ENCODE data around the gene ZMYM2. TPM values are rescaled to one million over a fixed set of nuclear protein-coding genes. Genes with fewer than 3 reads are reported as not detected.
"Not testable (repeated sequence)": the region's sequence is repeated elsewhere in the genome, so short reads cannot be mapped to it uniquely, and the experiment has no call there.

Gene ZMYM2
- total and polyA plus RNA-seq, 10 of the 15 experiments (the other 5 are each of a cell fraction or from before 2014, with no cell fraction given): 9.5 to 60.4 (median 34.6) TPM

DNA sequence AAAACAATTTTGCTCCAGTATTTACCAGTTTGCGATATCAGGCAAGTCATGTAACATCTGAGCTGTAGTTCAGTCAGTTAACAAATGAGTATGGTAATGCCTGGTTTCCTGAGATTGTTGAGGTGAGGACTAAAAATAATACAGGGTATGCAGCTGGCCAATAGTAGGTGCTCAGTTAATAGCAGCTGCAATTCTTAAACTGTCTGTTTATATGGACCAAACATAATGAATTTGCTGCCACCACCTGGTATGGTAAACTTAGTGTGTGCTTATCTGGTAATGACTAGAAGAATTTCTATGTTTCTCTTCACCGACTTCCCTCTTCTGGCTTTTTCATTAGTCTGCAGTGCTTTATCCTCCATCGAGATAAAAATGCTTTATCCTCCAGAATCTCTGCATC lies 9.1 kb downstream of the ZMYM2 start (continued):
- TF ChIP-seq, protein P1, sequence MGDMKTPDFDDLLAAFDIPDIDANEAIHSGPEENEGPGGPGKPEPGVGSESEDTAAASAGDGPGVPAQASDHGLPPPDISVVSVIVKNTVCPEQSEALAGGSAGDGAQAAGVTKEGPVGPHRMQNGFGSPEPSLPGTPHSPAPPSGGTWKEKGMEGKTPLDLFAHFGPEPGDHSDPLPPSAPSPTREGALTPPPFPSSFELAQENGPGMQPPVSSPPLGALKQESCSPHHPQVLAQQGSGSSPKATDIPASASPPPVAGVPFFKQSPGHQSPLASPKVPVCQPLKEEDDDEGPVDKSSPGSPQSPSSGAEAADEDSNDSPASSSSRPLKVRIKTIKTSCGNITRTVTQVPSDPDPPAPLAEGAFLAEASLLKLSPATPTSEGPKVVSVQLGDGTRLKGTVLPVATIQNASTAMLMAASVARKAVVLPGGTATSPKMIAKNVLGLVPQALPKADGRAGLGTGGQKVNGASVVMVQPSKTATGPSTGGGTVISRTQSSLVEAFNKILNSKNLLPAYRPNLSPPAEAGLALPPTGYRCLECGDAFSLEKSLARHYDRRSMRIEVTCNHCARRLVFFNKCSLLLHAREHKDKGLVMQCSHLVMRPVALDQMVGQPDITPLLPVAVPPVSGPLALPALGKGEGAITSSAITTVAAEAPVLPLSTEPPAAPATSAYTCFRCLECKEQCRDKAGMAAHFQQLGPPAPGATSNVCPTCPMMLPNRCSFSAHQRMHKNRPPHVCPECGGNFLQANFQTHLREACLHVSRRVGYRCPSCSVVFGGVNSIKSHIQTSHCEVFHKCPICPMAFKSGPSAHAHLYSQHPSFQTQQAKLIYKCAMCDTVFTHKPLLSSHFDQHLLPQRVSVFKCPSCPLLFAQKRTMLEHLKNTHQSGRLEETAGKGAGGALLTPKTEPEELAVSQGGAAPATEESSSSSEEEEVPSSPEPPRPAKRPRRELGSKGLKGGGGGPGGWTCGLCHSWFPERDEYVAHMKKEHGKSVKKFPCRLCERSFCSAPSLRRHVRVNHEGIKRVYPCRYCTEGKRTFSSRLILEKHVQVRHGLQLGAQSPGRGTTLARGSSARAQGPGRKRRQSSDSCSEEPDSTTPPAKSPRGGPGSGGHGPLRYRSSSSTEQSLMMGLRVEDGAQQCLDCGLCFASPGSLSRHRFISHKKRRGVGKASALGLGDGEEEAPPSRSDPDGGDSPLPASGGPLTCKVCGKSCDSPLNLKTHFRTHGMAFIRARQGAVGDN (IDR thresholded peaks at IDR 0.05): no peak
- no peak for TF ChIP-seq ZSCAN29 (IDR thresholded peaks at IDR 0.05)
- TF ChIP-seq JUNB (IDR thresholded peaks at IDR 0.05): no peak
- TF ChIP-seq, protein P2, sequence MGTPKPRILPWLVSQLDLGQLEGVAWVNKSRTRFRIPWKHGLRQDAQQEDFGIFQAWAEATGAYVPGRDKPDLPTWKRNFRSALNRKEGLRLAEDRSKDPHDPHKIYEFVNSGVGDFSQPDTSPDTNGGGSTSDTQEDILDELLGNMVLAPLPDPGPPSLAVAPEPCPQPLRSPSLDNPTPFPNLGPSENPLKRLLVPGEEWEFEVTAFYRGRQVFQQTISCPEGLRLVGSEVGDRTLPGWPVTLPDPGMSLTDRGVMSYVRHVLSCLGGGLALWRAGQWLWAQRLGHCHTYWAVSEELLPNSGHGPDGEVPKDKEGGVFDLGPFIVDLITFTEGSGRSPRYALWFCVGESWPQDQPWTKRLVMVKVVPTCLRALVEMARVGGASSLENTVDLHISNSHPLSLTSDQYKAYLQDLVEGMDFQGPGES (IDR thresholded peaks at IDR 0.05): no peak

DNA sequence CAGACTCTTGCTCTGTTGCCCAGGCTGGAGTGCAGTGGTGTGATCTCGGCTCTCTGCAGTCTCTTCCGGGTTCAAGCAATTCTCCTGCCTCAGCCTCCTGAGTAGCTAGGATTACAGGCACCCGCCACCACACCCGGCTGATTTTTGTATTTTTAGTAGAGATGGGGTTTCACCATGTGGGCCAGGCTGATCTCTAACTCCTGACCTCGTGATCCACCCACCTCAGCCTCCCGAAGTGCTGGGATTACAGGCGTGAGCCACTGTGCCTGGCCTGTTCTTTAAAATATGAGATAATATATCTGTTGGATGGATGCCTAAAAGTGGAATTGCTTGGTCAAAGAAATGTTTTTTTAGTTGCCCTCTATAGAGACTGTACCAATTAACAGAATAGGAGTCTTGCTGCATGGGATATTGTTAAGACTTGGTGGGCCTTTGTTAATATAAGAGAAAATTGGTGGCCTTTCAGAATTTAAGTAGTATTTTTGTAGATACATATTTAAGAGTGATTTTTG lies 16.0 kb downstream of the ZMYM2 start:
- SMC1A ChIA-PET (ENCODE audit: uncharacterized antibody, unreplicated experiment); in situ Hi-C loops (cut with MboI): not testable (repeated sequence)

More for the DNA sequence above, 16.0 kb downstream of the ZMYM2 start:
- ATAC-seq; H2AFZ ChIP-seq (ENCODE audit: control insufficient read depth, low read depth, low read length); H3K9me3 ChIP-seq (replicated peaks; ENCODE audit: control insufficient read depth, insufficient read depth, low read length); FAIRE-seq; POLR2A ChIA-PET; H3K9ac ChIP-seq (ENCODE audit: control insufficient read depth, insufficient read depth, low read length); intact Hi-C loops (cut with micrococcal nuclease; ENCODE audit: unreplicated experiment); H3K4me3 ChIP-seq; H3K4me1 ChIP-seq (ENCODE audit: control insufficient read depth, insufficient read depth, low read length); BruUV-seq (replicated peaks); H3K27ac ChIP-seq (ENCODE audit: control insufficient read depth, insufficient read depth); H3K27me3 ChIP-seq (replicated peaks in 1 of 2; ENCODE audit: control insufficient read depth in 2 of 2, insufficient read depth in 2 of 2, low read length in 1 of 2); DNase-seq (ENCODE audit: low read depth, low spot score); H3K4me2 ChIP-seq (ENCODE audit: control insufficient read depth, insufficient read depth); H4K20me1 ChIP-seq (ENCODE audit: control insufficient read depth, insufficient read depth): not testable (repeated sequence)
- RAD21 ChIA-PET (ENCODE audit: unreplicated experiment): interaction anchor here (1.5 kb wide), 1 partner anchor 10 kb away, joined by 3 read pairs; no protein-coding TSS in a partner anchor
- peaks cover 0 to 11% of the 10 kb centered on the region in 2 experiments for H3K36me3 ChIP-seq (ENCODE audit: control insufficient read depth in 2 of 2, insufficient read depth in 2 of 2, low read length in 1 of 2)
- 95% methylated on average over 6 of the region's 7 CpGs for WGBS (ENCODE audit: insufficient coverage, insufficient replicate concordance, low lambda C conversion rate, missing lambda C conversion rate)
- CTCF ChIA-PET: interaction anchor here (1.8 kb wide), 1 partner anchor 11 kb away, joined by 6 read pairs; no protein-coding TSS in a partner anchor
- H3K79me2 ChIP-seq (ENCODE audit: control insufficient read depth, insufficient read depth, low read length): peaks cover 18% of the 10 kb centered on the region
